HCT116 (cell line): ENCODE data around the gene PICALM. TPM values are rescaled to one million over a fixed set of nuclear protein-coding genes. Genes with fewer than 3 reads are reported as not detected.

Experiments used
- ATAC-seq: fragments of 200-7000 bp; cut with Tn5 transposase; 2 replicates; pipeline ENCODE4 v1.9.1; 2020; ENCODE audit warnings: mild to moderate bottlenecking, moderate library complexity
- BruUV-seq: library from RNA; stranded (reverse); fragments of 400-500 nt; replicated peaks from 2 replicates; lab custom pipeline; 2021; lab: Mats Ljungman, UMichigan
- CTCF ChIA-PET: fragments of 300-600 bp; sonication (Branson Sonifier 250); formaldehyde crosslinking; loops from one replicate; lab custom pipeline; 2021; ENCODE audit warnings: antibody characterized with exemption; lab: Charles Lee
- POLR2A ChIA-PET: fragments of 300-600, 350-600 bp; sonication (Branson Sonifier 250); formaldehyde crosslinking; loops from one replicate; lab custom pipeline; 2021; ENCODE audit warnings: antibody characterized with exemption; lab: Charles Lee
- RAD21 ChIA-PET, 2 experiments: fragments of 300-600 bp; sonication (Branson Sonifier 250); formaldehyde crosslinking; loops; one replicate each; lab custom pipeline; 2023; ENCODE audit warnings: low total read pairs in 2 of 2; ENCODE audit not compliant: uncharacterized antibody in 2 of 2, unreplicated experiment in 2 of 2, low non-redundant PET in 1 of 2; lab: Charles Lee
- DNase-seq: peaks from one replicate; pipeline ENCODE4 v3.0.0-alpha.2; 2010; ENCODE audit warnings: low read depth, low spot score
- H2AFZ ChIP-seq: fragments of 200-600 bp; shearing (Covaris generic), sonication (generic); 2 replicates; pipeline ENCODE4 v1.6.1; 2017; ENCODE audit warnings: low read depth, mixed run types, mixed read lengths, antibody characterized with exemption, low read length; ENCODE audit not compliant: poor library complexity, severe bottlenecking
- H3K27ac ChIP-seq: 2 replicates; pipeline ENCODE4 v1.5.1; 2012; ENCODE audit warnings: low read depth, low read length
- H3K27me3 ChIP-seq: fragments of 200-600 bp; sonication (generic); 2 replicates; pipeline ENCODE4 v1.6.1; 2016; ENCODE audit warnings: mixed run types, low read length, mixed read lengths; ENCODE audit not compliant: insufficient read depth
- H3K36me3 ChIP-seq, 2 experiments: fragments of 200-500 bp in 1 of 2; fragments of 200-600 bp in 1 of 2; sonication (Bioruptor generic) in 1 of 2; sonication (generic) in 1 of 2; 2 replicates each; pipeline versions ENCODE4 v1.5.1 to v1.6.1; 2014 to 2016; ENCODE audit warnings: low read length in 2 of 2, inconsistent platforms in 1 of 2, mixed read lengths in 1 of 2, mixed run types in 1 of 2; ENCODE audit not compliant: insufficient read depth in 2 of 2, control insufficient read depth in 1 of 2
- H3K4me1 ChIP-seq, 2 experiments: fragments of 200-600 bp in 1 of 2; sonication (generic) in 1 of 2; 2 replicates each; pipeline versions ENCODE4 v1.5.1 to v1.6.1; 2012 to 2017; ENCODE audit warnings: low read length in 2 of 2, inconsistent platforms in 1 of 2, mild to moderate bottlenecking in 1 of 2, mixed read lengths in 1 of 2, mixed run types in 1 of 2, moderate library complexity in 1 of 2; ENCODE audit not compliant: insufficient read depth in 2 of 2, control insufficient read depth in 1 of 2
- H3K4me2 ChIP-seq: fragments of 200-600 bp; sonication (generic); 2 replicates; pipeline ENCODE4 v1.6.1; 2017; ENCODE audit warnings: mixed run types, low read length, mixed read lengths
- H3K4me3 ChIP-seq, 2 experiments: fragments of 200-600 bp in 1 of 2; sonication (generic) in 1 of 2; replicated peaks in 1 of 2; 2 replicates each; pipeline ENCODE4 v1.5.1; 2011 to 2016; ENCODE audit warnings: low read length in 2 of 2, control low read depth in 1 of 2, low read depth in 1 of 2, mild to moderate bottlenecking in 1 of 2, mixed read lengths in 1 of 2, mixed run types in 1 of 2
- H3K79me2 ChIP-seq: fragments of 200-600 bp; sonication (generic); 2 replicates; pipeline ENCODE4 v1.6.1; 2017; ENCODE audit warnings: mild to moderate bottlenecking, mixed run types, low read length, moderate library complexity, mixed read lengths; ENCODE audit not compliant: insufficient read depth
- H3K9ac ChIP-seq: fragments of 200-600 bp; sonication (generic); 2 replicates; pipeline ENCODE4 v1.6.1; 2016; ENCODE audit warnings: low read length, mixed read lengths
- H3K9me2 ChIP-seq: fragments of 200-600 bp; sonication (generic), shearing (Covaris generic); 2 replicates; pipeline ENCODE4 v1.6.1; 2017; ENCODE audit warnings: mixed run types, mild to moderate bottlenecking, moderate library complexity; ENCODE audit not compliant: insufficient read depth
- H3K9me3 ChIP-seq, 2 experiments: fragments of 200-500 bp in 1 of 2; fragments of 200-600 bp in 1 of 2; sonication (Bioruptor generic) in 1 of 2; sonication (generic) in 1 of 2; 2 replicates each; pipeline ENCODE4 v1.6.1; 2014 to 2017; ENCODE audit warnings: low read length in 2 of 2, mixed read lengths in 2 of 2, inconsistent platforms in 1 of 2, low read depth in 1 of 2, mild to moderate bottlenecking in 1 of 2, mixed run types in 1 of 2, moderate library complexity in 1 of 2; ENCODE audit not compliant: control insufficient read depth in 1 of 2, insufficient read depth in 1 of 2
- H4K20me1 ChIP-seq: fragments of 200-600 bp; sonication (generic), shearing (Covaris generic); 2 replicates; pipeline ENCODE4 v1.6.1; 2017; ENCODE audit warnings: mixed run types, mild to moderate bottlenecking, moderate library complexity; ENCODE audit not compliant: insufficient read depth
- EZH2phosphoT487 ChIP-seq: fragments of 200-600 bp; IDR thresholded peaks from 2 replicates; pipeline ENCODE4 v1.6.1; 2018; ENCODE audit warnings: antibody characterized with exemption, borderline replicate concordance
- MAX ChIP-seq: IDR thresholded peaks from 2 replicates; pipeline ENCODE4 v1.6.1; 2012
- POLR2AphosphoS5 ChIP-seq: IDR thresholded peaks from 2 replicates; pipeline ENCODE4 v1.6.1; 2011; ENCODE audit warnings: mild to moderate bottlenecking, low read depth, low read length, moderate library complexity
- SIN3A ChIP-seq: IDR thresholded peaks from 2 replicates; pipeline ENCODE4 v1.6.1; 2012; ENCODE audit warnings: low read depth
- YY1 ChIP-seq: IDR thresholded peaks from 2 replicates; pipeline ENCODE4 v1.6.1; 2011; ENCODE audit warnings: low read length, low read depth, moderate library complexity, mild to moderate bottlenecking; ENCODE audit not compliant: insufficient replicate concordance; ENCODE audit errors: extremely low read depth
- intact Hi-C: fragments of 100-400 bp; cut with micrococcal nuclease; formaldehyde crosslinking; loops from 2 replicates; pipeline ENCODE4 v1.10.0; 2022
- total RNA-seq: library from RNA; stranded (reverse); gene quantifications from one replicate; pipeline ENCODE4 v1.2.1, GENCODE V29; 2021; ENCODE audit not compliant: unreplicated experiment

Gene PICALM
- total RNA-seq, 1 experiment from 2014 or later = 90.6 TPM

DNA sequence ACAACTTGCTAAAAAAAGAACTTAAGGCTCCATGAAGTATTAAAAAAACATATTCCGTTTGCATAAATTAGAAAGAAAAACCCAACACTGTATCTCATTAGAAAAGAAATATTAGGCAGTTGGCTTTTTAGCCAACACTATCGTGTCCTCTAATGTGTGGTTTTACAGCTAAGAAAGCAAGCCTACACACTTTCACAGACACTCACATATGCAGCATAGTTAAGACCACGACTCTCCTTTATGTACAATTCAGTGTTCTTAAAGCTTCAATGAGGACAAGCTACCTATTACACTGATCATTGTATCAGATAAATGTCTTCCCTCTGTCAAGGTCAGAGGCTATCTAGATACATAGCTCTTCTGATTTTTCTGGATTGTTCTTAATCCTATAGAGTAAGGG, 80.1 kb downstream of the PICALM start:
- no peak for ATAC-seq
- BruUV-seq = no TSS peak
- Histone ChIP-seq H3K27me3 (no peaks in the 10 kb centered on the region), H3K4me3 (no peak overlapping the region), H3K9ac (no peak overlapping the region), H3K36me3 (peaks cover 0 to 5% of the 10 kb centered on the region in 2 experiments; a peak in 2 of 4 replicates), H4K20me1 (no peaks in the 10 kb centered on the region), H3K4me1 (no peaks in the 10 kb centered on the region), H2AFZ (no peak overlapping the region), H3K4me2 (no peak overlapping the region), H3K27ac (no peak overlapping the region), H3K9me2 (no peaks in the 10 kb centered on the region), H3K79me2 (no peaks in the 10 kb centered on the region), H3K9me3 (no peaks in the 10 kb centered on the region)
- DNase-seq = no peak
- POLR2A ChIA-PET = no interaction called here
- RAD21 ChIA-PET = no interaction called here
- intact Hi-C loops = no loop called here
- CTCF ChIA-PET = no interaction called here
- TF ChIP-seq MAX = no peak
- TF ChIP-seq POLR2AphosphoS5 = no peak
- no peak for TF ChIP-seq YY1
- no peak for TF ChIP-seq SIN3A
- TF ChIP-seq, all 23 proteins: peak for 0

DNA sequence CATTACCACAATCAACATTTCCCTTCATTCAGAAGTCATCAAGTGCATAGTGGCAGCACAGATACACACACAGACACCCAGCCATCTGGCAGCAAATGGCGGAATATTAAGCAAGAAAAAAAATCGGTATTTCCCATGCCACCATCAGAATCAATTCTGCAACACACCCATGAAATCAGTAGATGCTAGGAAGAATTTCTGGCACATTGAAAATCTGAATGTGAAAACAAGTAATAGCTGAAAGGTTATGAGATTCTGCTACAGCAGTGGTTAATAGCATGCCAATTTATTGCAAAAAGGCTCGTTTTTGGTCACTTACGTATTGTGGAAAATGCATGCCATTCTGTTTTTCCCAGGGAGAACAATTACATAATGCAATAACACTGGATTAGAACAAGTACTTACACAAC, 91.1 kb downstream of the PICALM start:
- H4K20me1 ChIP-seq = no peaks in the 10 kb centered on the region; the same call in 1 of the 2 replicates
- RAD21 ChIA-PET = no interaction called here
- no peak for ATAC-seq
- CTCF ChIA-PET = no interaction called here
- no peak for TF ChIP-seq EZH2phosphoT487
- no TSS peak for BruUV-seq
- H3K27me3 ChIP-seq = no peaks in the 10 kb centered on the region
- H3K4me3 ChIP-seq = no peak overlapping the region
- no peaks in the 10 kb centered on the region for H3K79me2 ChIP-seq
- no peak overlapping the region for H3K27ac ChIP-seq
- no peaks in the 10 kb centered on the region for H3K4me1 ChIP-seq
- H3K36me3 ChIP-seq = 0 out of 4 replicates have a peak, but pooled peaks cover 0 to 8% of the 10 kb centered on the region in 2 experiments
- H3K9me3 ChIP-seq = no peaks in the 10 kb centered on the region
- no peak overlapping the region for H2AFZ ChIP-seq
- no peak overlapping the region for H3K4me2 ChIP-seq
- H3K9me2 ChIP-seq = no peaks in the 10 kb centered on the region
- no peak for DNase-seq
- no peak overlapping the region for H3K9ac ChIP-seq
- intact Hi-C loops = no loop called here
- POLR2A ChIA-PET = no interaction called here
